GF-D8 (cell line): ENCODE measurements around the gene ACKR4.
"Not testable (repeated sequence)": the region's sequence is repeated elsewhere in the genome, so short reads cannot be mapped to it uniquely, and the experiment has no call there.

Source experiments
- DNase-seq: peaks from one replicate; lab custom pipeline; 2025; lab: John Stamatoyannopoulos, UW

ACKR4 gene

DNA sequence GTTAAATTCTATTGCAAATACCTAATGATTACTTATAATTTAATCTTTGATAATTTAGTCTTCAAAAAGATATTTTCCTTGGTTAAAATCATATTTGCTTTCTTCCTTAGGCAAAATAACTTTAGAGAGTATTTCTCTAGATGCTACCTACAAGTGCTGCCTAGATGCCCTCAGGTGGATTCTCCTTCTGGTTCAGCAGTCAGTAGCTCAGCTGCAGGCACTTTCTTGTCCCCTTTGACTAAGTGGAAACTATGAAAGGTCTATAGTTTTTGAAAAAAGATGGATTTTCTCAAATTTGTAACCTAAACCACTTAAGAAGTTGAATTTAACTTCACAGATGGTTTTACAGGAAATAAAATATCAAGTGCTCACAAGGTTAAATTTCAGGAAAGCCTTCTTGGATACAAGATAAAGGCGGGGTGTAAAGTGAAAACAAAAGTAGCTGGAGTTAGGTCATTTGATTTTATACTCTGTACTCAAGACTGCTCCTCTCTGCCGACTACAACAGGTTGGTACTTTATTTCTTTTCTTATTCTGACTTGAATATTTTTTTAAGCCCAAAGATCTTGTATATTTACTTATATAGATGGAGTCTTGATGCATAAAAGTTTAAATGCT, at the start of gene ACKR4:
ACKR4 (plus strand) TSS at position 455 of the 618 bp plus-strand sequence. CDS start 3,128 bp downstream, outside the sequence.
- DNase-seq = no peak

GRCh38 chr3:132549169-132549568, 47.9 kb upstream of the ACKR4 start:
- no peak for DNase-seq

- peak; percentile 2 for DNase-seq
These were observed 47.0 kb upstream of the ACKR4 start for GRCh38 chr3:132549890-132550578.

GRCh38 chr3:132550579-132551305, 46.3 kb upstream of the ACKR4 start:
- DNase-seq = peak; percentile 45

DNA sequence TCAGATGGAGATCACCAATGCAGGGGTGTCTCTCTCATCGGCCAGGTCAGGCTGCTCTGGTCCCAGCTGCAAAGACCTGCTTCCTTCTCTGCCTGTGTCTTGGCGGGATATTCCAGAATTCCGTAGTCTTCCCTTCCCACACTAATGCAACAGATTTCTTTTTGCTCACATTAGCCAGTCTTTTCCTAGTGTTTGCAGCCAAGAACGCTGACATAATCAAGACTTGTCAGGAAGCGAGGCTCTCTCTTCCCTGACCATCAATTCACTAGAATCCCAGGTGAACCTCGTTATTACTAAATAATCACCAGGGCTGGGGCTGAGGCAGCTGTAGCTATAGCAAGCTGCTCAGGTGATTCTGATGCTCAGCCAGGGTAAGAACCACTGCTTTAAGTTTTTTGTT, 43.2 kb upstream of the ACKR4 start:
- no peak for DNase-seq

DNA sequence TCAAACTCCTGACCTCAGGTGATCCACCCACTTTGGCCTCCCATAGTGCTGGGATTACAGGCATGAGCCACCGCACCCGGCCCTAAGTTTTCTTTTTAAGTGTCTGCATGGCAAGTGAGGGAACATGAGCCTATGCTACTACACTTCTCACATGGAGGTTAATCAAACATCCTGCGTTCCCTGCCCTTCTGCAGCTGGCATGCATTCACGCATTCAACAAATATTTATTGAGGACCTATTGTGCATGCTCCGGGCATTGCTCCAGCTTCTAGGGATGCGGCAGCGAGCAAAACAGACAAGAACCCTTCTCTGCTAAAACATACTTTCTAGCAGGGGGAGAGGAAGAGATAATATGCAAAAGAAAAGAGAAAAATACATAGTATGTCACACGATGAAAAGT, 42.6 kb upstream of the ACKR4 start:
- no peak for DNase-seq

- DNase-seq = no peak
These were observed 41.6 kb upstream of the ACKR4 start for GRCh38 chr3:132555306-132556035.

- DNase-seq = not testable (repeated sequence)
These were observed 41.1 kb upstream of the ACKR4 start for GRCh38 chr3:132556036-132556386.

- DNase-seq = no peak
These were observed 40.4 kb upstream of the ACKR4 start for GRCh38 chr3:132556508-132557159.

GRCh38 chr3:132561003-132561402, 36.1 kb upstream of the ACKR4 start:
- no peak for DNase-seq

DNA sequence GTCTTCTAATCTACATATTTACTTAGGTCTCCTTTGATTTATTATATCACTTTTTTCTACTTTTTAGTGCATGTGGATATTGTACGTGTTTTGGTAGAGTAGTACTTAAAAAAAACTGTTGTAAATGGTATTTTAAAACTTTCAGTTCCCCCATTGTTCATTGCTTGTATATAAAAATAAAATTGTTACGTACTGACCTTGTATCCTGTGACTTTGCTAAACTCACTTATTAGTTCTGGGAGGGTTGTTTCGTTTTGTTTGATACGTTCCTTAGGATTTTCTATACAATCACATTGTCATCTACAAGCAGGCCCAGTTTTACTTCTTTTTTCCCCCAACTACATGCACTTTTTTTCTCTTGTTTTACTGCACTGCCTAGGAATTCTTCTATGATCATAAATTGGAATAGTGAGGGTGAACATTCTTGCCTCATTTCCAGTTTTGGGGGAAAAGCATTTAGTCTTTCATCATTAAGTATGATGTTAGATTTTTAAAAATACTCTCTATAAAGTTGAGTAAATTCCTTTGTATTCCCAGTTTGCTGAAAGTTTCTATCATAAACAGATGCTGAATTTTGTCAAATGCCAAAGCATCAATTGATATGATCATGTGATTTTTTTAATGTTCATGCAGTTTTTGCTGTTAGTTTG, 33.5 kb upstream of the ACKR4 start:
- DNase-seq = no peak

- DNase-seq = no peak
These were observed 33.0 kb upstream of the ACKR4 start for GRCh38 chr3:132564070-132564465.

- no peak for DNase-seq
These were observed 28.6 kb upstream of the ACKR4 start for GRCh38 chr3:132568422-132568821.

- no peak for DNase-seq
These were observed 27.9 kb upstream of the ACKR4 start for GRCh38 chr3:132569153-132569552.

GRCh38 chr3:132569580-132569979, 27.5 kb upstream of the ACKR4 start:
- DNase-seq = no peak

DNA sequence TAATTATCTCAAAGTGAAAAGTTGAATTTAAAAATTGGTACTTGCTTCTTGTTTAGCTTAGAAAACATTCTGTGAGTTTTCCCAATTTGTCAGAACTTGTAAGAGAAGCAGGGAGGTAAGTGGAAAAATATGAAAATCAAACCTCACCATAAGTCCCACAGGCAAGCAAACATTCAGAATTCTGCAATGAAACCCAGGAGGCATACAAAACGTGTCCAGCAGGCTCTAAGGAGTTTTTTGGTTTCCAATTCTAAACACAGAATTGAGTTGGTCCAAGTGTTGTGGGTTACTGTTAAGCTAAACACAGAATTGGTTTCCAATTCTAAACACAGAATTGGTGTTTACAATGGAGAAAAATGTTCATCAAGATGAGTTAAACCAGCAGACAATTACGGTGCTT, 27.1 kb upstream of the ACKR4 start:
- DNase-seq = no peak

GRCh38 chr3:132573797-132574211, 23.3 kb upstream of the ACKR4 start:
- DNase-seq = no peak

GRCh38 chr3:132587401-132587800, 9.7 kb upstream of the ACKR4 start:
- DNase-seq = no peak

GRCh38 chr3:132592216-132592615, 4.9 kb upstream of the ACKR4 start:
- DNase-seq = no peak

- DNase-seq = no peak
These were observed 3.7 kb upstream of the ACKR4 start for GRCh38 chr3:132593241-132593946.

- no peak for DNase-seq
These were observed 3.1 kb upstream of the ACKR4 start for GRCh38 chr3:132593947-132594323.
